Breast epithelium (tissue), 3 donors: ENCODE data around the gene EP400.

Source experiments
- POLR2A ChIP-seq: fragments of 450-650 bp; IDR thresholded peaks from one replicate; pipeline ENCODE4 v1.6.1; 2016; ENCODE audit warnings: antibody characterized with exemption, mild to moderate bottlenecking, moderate library complexity
- POLR2AphosphoS5 ChIP-seq, 3 donors: sonication (generic); formaldehyde crosslinking; IDR thresholded peaks; one replicate each; pipeline ENCODE4 v1.6.1; 2017; ENCODE audit warnings: antibody characterized with exemption in 3 of 3
- TF ChIP-seq, protein P1 (sequence below), 3 donors: fragments of 450-650 bp; IDR thresholded peaks; one replicate each; pipeline ENCODE4 v1.5.1; 2016 to 2017; ENCODE audit warnings: antibody characterized with exemption in 3 of 3, mild to moderate bottlenecking in 3 of 3, moderate library complexity in 3 of 3

DNA sequence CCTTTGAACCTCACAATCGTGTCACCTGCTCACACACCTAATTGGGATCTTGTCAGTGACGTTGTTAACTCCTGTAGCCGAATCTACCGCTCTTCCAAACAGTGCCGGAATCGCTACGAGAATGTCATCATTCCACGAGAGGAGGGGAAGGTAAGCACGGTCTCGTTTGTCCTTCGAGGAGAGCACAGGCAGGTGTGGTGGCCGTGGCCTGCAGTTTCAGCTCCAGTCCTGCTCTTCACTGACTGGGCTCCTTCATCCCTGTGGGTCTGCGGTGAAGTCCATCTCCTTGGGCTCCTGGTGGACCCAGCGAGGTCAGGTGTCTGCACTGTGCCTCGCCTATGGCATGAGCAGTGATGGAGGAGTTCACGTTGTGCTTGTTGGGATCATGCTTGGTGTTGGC lies 96.0 kb downstream of the EP400 start:
- TF ChIP-seq POLR2A (no peak), POLR2AphosphoS5 (IDR thresholded peaks at IDR 0.05) (no peak)
- TF ChIP-seq, protein P1, sequence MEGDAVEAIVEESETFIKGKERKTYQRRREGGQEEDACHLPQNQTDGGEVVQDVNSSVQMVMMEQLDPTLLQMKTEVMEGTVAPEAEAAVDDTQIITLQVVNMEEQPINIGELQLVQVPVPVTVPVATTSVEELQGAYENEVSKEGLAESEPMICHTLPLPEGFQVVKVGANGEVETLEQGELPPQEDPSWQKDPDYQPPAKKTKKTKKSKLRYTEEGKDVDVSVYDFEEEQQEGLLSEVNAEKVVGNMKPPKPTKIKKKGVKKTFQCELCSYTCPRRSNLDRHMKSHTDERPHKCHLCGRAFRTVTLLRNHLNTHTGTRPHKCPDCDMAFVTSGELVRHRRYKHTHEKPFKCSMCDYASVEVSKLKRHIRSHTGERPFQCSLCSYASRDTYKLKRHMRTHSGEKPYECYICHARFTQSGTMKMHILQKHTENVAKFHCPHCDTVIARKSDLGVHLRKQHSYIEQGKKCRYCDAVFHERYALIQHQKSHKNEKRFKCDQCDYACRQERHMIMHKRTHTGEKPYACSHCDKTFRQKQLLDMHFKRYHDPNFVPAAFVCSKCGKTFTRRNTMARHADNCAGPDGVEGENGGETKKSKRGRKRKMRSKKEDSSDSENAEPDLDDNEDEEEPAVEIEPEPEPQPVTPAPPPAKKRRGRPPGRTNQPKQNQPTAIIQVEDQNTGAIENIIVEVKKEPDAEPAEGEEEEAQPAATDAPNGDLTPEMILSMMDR (IDR thresholded peaks at IDR 0.05): no peak
